ENCODE results near the gene BRI3.

GRCh38 chr7:98323597-98324322 is 42.3 kb downstream of the BRI3 start:
- TF ChIP-seq CTCF (IDR thresholded peaks at IDR 0.05) (no peak), POLR2A (IDR thresholded peaks at IDR 0.05) (no peak)

All from heart left ventricle (tissue), 13 donors.